Endothelial cell of umbilical vein (primary cell): ENCODE data around the gene LHX4. TPM values are rescaled to one million over a fixed set of nuclear protein-coding genes. Genes with fewer than 3 reads are reported as not detected.

Source experiments
- BruUV-seq: library from RNA; stranded (reverse); fragments of 400-500 nt; replicated peaks from 2 replicates; lab custom pipeline; 2021; lab: Mats Ljungman, UMichigan
- CTCF ChIA-PET: fragments of 300-600, 350-600 bp; sonication (Branson Sonifier 250); formaldehyde crosslinking; loops from one replicate; lab custom pipeline; 2021; ENCODE audit warnings: antibody characterized with exemption, inconsistent platforms; lab: Charles Lee
- POLR2A ChIA-PET: fragments of 300-600, 350-600 bp; sonication (Branson Sonifier 250); formaldehyde crosslinking; loops from one replicate; lab custom pipeline; 2021; ENCODE audit warnings: antibody characterized with exemption, inconsistent platforms; lab: Charles Lee
- DNase-seq: peaks from one replicate; pipeline ENCODE4 v3.0.0-alpha.2; 2011; ENCODE audit warnings: low read depth, low spot score
- FAIRE-seq: peaks from 2 replicates; lab custom pipeline; 2011; peaks lifted over from hg19 to GRCh38; lab: Jason Lieb, UNC
- H2AFZ ChIP-seq: 2 replicates; pipeline ENCODE4 v1.6.0; 2012; ENCODE audit warnings: low read depth, low read length, control low read depth, inconsistent platforms
- H3K27ac ChIP-seq: 2 replicates; pipeline ENCODE4 v1.5.1; 2011; ENCODE audit warnings: low read depth, mild to moderate bottlenecking, control low read depth, low read length, moderate library complexity; ENCODE audit not compliant: insufficient read depth
- H3K27me3 ChIP-seq, 2 experiments: 2 replicates each; pipeline versions ENCODE4 v1.6.0 to v1.6.1; 2011; ENCODE audit warnings: low read length in 2 of 2, mixed read lengths in 1 of 2; ENCODE audit not compliant: control insufficient read depth in 2 of 2, insufficient read depth in 2 of 2
- H3K36me3 ChIP-seq, 2 experiments: 2 replicates in 1 of 2; 3 replicates in 1 of 2; pipeline ENCODE4 v1.5.1; 2011; ENCODE audit warnings: low read length in 2 of 2, mild to moderate bottlenecking in 1 of 2, moderate library complexity in 1 of 2; ENCODE audit not compliant: control insufficient read depth in 2 of 2, insufficient read depth in 2 of 2; ENCODE audit errors: extremely low read depth in 1 of 2
- H3K4me1 ChIP-seq: 3 replicates; pipeline ENCODE4 v1.5.1; 2011; ENCODE audit warnings: mild to moderate bottlenecking, low read length; ENCODE audit not compliant: control insufficient read depth, insufficient read depth; ENCODE audit errors: extremely low read depth
- H3K4me2 ChIP-seq: 2 replicates; pipeline ENCODE4 v1.6.1; 2011; ENCODE audit warnings: low read length, control low read depth, mixed read lengths; ENCODE audit not compliant: insufficient read depth
- H3K4me3 ChIP-seq, 3 experiments: fragments of 200-600 bp in 1 of 3; sonication (generic), shearing (Covaris generic) in 1 of 3; replicated peaks in 1 of 3; 2 replicates each; pipeline ENCODE4 v1.5.1; 2011 to 2016; ENCODE audit warnings: control low read depth in 3 of 3, low read length in 3 of 3, mild to moderate bottlenecking in 2 of 3, inconsistent platforms in 1 of 3, low read depth in 1 of 3, moderate library complexity in 1 of 3; ENCODE audit not compliant: insufficient read depth in 1 of 3
- H3K79me2 ChIP-seq: 2 replicates; pipeline ENCODE4 v1.6.0; 2012; ENCODE audit warnings: low read length, inconsistent platforms; ENCODE audit not compliant: control insufficient read depth, insufficient read depth
- H3K9ac ChIP-seq: replicated peaks from 2 replicates; pipeline ENCODE3; 2011; ENCODE audit warnings: low read length, control low read depth; ENCODE audit not compliant: insufficient read depth; ENCODE audit errors: extremely low read depth
- H3K9me1 ChIP-seq: replicated peaks from 3 replicates; pipeline ENCODE4 v1.6.0; 2011; ENCODE audit warnings: mild to moderate bottlenecking, low read length; ENCODE audit not compliant: control insufficient read depth, insufficient read depth; ENCODE audit errors: extremely low read depth
- H3K9me3 ChIP-seq: replicated peaks from 2 replicates; pipeline ENCODE4 v1.5.1; 2012; ENCODE audit warnings: low read length, inconsistent platforms; ENCODE audit not compliant: control insufficient read depth, insufficient read depth
- H4K20me1 ChIP-seq: replicated peaks from 2 replicates; pipeline ENCODE3; 2011; ENCODE audit warnings: mild to moderate bottlenecking, low read length; ENCODE audit not compliant: control insufficient read depth, insufficient read depth; ENCODE audit errors: extremely low read depth
- EZH2 ChIP-seq: IDR thresholded peaks from 2 replicates; pipeline ENCODE4 v1.6.1; 2012; ENCODE audit warnings: borderline replicate concordance, low read depth, mild to moderate bottlenecking, moderate library complexity, low read length, inconsistent platforms; ENCODE audit not compliant: severe bottlenecking
- FOS ChIP-seq: IDR thresholded peaks from 2 replicates; pipeline ENCODE4 v1.6.1; 2011; ENCODE audit warnings: mild to moderate bottlenecking, low read length, moderate library complexity, borderline replicate concordance; ENCODE audit not compliant: insufficient read depth
- GATA2 ChIP-seq: IDR thresholded peaks from 2 replicates; pipeline ENCODE4 v1.7.0; 2011; ENCODE audit warnings: low read depth, mild to moderate bottlenecking, moderate library complexity, mixed read lengths, low read length; ENCODE audit not compliant: insufficient read length, insufficient read depth
- JUN ChIP-seq: IDR thresholded peaks from 2 replicates; pipeline ENCODE4 v1.6.1; 2011; ENCODE audit warnings: borderline replicate concordance, low read depth; ENCODE audit not compliant: insufficient read length, insufficient read depth
- MYC ChIP-seq: IDR thresholded peaks from one replicate; pipeline ENCODE4 v1.6.1; 2011; ENCODE audit warnings: mild to moderate bottlenecking, low read depth, low read length
- POLR2A ChIP-seq: IDR thresholded peaks from 2 replicates; pipeline ENCODE4 v1.6.1; 2012; ENCODE audit warnings: low read depth, mild to moderate bottlenecking, control low read depth, low read length
- POLR2AphosphoS5 ChIP-seq: IDR thresholded peaks from 2 replicates; pipeline ENCODE4 v1.6.1; 2012; ENCODE audit warnings: low read depth, mild to moderate bottlenecking, control low read depth, low read length, moderate library complexity; ENCODE audit not compliant: insufficient read depth
- dilution Hi-C: fragments of 300-500 bp; cut with MboI; formaldehyde crosslinking; loops from one replicate; pipeline ENCODE4 v1.15.0; 2019; ENCODE audit warnings: low sequenced_read_pairs; ENCODE audit not compliant: extremely low pct_ligation_motif_present
- intact Hi-C: fragments of 100-400 bp; cut with micrococcal nuclease; formaldehyde crosslinking; loops from one replicate; pipeline ENCODE4 v1.10.0; 2022
- polyA plus RNA-seq, 4 experiments: library from polyadenylated mRNA; depleted of rRNA in 3 of 4; stranded (reverse) in 3 of 4; unstranded in 1 of 4; fragments of >200 nt; gene quantifications; 2 replicates each; pipeline versions ENCODE4 v1.2.1 to v1.2.3, GENCODE V29; 2011 to 2012; ENCODE audit warnings: missing spikeins in 1 of 4
- total RNA-seq: library from RNA; stranded (reverse); gene quantifications from 2 replicates; pipeline ENCODE4 v1.2.3, GENCODE V29; 2021
- TF ChIP-seq, protein P1 (sequence below): IDR thresholded peaks from 2 replicates; pipeline ENCODE4 v1.6.1; 2011; ENCODE audit not compliant: insufficient read depth, insufficient read length
- TF ChIP-seq, protein P2 (sequence below), 2 donors: IDR thresholded peaks; 1 replicate in 1 of 2; 2 replicates in 1 of 2; pipeline ENCODE4 v1.5.1; 2011; ENCODE audit warnings: low read length in 2 of 2, mild to moderate bottlenecking in 2 of 2, moderate library complexity in 2 of 2, control low read depth in 1 of 2, inconsistent platforms in 1 of 2, low read depth in 1 of 2; ENCODE audit not compliant: insufficient read depth in 1 of 2; ENCODE audit errors: extremely low read depth in 1 of 2

The LHX4 gene
- total and polyA plus RNA-seq, 2 donors (not counting 3 experiments of a cell fraction or from before 2014, with no cell fraction given): not detected

DNA sequence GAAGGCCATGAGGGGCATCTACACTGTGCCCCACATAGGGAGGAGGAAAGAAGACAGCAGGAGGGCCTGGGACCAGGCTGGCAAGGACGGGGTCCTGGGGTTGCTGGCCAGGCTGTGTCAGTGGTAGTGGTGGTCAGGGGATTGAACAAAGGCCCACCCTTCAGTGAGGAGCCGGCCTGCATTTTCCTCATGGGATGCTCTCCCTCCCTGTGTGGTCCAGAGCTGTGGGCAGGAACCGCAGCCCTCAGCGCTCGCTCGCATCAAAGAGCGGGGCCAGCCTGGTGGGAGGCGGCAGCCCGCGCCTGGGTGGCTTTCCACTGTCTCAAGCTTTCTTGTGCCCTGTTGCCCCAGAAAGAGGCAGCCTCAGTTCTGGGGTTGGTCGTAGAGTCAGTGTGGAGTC lies 24.8 kb downstream of the LHX4 start:
- no peaks in the 10 kb centered on the region for H4K20me1 ChIP-seq
- intact Hi-C loops (no loop called here), dilution Hi-C loops (no loop called here)
- H3K4me2 ChIP-seq: no peak overlapping the region
- H3K79me2 ChIP-seq: no peaks in the 10 kb centered on the region
- H3K4me1 ChIP-seq: no peaks in the 10 kb centered on the region
- no peak overlapping the region for H2AFZ ChIP-seq
- no peaks in the 10 kb centered on the region for H3K9me1 ChIP-seq
- no peaks in the 10 kb centered on the region for H3K36me3 ChIP-seq
- TF ChIP-seq MYC: no peak
- TF ChIP-seq POLR2AphosphoS5: no peak
- no peak for TF ChIP-seq GATA2
- no peak for TF ChIP-seq JUN
- no peak for TF ChIP-seq EZH2
- TF ChIP-seq, protein P1, sequence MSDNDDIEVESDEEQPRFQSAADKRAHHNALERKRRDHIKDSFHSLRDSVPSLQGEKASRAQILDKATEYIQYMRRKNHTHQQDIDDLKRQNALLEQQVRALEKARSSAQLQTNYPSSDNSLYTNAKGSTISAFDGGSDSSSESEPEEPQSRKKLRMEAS: no peak
- TF ChIP-seq POLR2A: no peak
- TF ChIP-seq, protein P2, sequence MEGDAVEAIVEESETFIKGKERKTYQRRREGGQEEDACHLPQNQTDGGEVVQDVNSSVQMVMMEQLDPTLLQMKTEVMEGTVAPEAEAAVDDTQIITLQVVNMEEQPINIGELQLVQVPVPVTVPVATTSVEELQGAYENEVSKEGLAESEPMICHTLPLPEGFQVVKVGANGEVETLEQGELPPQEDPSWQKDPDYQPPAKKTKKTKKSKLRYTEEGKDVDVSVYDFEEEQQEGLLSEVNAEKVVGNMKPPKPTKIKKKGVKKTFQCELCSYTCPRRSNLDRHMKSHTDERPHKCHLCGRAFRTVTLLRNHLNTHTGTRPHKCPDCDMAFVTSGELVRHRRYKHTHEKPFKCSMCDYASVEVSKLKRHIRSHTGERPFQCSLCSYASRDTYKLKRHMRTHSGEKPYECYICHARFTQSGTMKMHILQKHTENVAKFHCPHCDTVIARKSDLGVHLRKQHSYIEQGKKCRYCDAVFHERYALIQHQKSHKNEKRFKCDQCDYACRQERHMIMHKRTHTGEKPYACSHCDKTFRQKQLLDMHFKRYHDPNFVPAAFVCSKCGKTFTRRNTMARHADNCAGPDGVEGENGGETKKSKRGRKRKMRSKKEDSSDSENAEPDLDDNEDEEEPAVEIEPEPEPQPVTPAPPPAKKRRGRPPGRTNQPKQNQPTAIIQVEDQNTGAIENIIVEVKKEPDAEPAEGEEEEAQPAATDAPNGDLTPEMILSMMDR (IDR thresholded peaks at IDR 0.05; ENCODE audit: extremely low read depth in 1 of 2, insufficient read depth in 1 of 2, low read depth in 1 of 2, low read length in 2 of 2): no peak
- no peak for TF ChIP-seq FOS
- no peaks in the 10 kb centered on the region for H3K9me3 ChIP-seq
- BruUV-seq: no TSS peak
- DNase-seq: no peak
- no peak for FAIRE-seq
- CTCF ChIA-PET: interaction anchor here (2.9 to 6.1 kb wide), 2 partner anchors 159 to 228 kb away, joined by 19 to 121 read pairs; no protein-coding TSS in a partner anchor
- POLR2A ChIA-PET: no interaction called here
- H3K27me3 ChIP-seq: no peaks in the 10 kb centered on the region
- H3K27ac ChIP-seq: no peak overlapping the region
- H3K4me3 ChIP-seq: no peak overlapping the region
- no peak overlapping the region for H3K9ac ChIP-seq
